Measurements from ENCODE around the gene CTNNA3.

- TF ChIP-seq, protein P1, sequence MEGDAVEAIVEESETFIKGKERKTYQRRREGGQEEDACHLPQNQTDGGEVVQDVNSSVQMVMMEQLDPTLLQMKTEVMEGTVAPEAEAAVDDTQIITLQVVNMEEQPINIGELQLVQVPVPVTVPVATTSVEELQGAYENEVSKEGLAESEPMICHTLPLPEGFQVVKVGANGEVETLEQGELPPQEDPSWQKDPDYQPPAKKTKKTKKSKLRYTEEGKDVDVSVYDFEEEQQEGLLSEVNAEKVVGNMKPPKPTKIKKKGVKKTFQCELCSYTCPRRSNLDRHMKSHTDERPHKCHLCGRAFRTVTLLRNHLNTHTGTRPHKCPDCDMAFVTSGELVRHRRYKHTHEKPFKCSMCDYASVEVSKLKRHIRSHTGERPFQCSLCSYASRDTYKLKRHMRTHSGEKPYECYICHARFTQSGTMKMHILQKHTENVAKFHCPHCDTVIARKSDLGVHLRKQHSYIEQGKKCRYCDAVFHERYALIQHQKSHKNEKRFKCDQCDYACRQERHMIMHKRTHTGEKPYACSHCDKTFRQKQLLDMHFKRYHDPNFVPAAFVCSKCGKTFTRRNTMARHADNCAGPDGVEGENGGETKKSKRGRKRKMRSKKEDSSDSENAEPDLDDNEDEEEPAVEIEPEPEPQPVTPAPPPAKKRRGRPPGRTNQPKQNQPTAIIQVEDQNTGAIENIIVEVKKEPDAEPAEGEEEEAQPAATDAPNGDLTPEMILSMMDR (IDR thresholded peaks at IDR 0.05) = no peak
- TF ChIP-seq POLR2A (IDR thresholded peaks at IDR 0.05) = no peak
These were observed 368.1 kb downstream of the CTNNA3 start for GRCh38 chr10:67327626-67328535.
